A673 (cell line): ENCODE results near the gene PARP6.

Experiments
- EZH2 ChIP-seq: fragments of 200-600 bp; sonication (generic); IDR thresholded peaks from 2 replicates; pipeline ENCODE4 v1.6.1; 2017; ENCODE audit warnings: borderline replicate concordance, low read depth, mild to moderate bottlenecking, mixed read lengths, antibody characterized with exemption, low read length; ENCODE audit not compliant: poor library complexity, severe bottlenecking
- TF ChIP-seq, protein P1 (sequence below): fragments of 300-800, 200-600 bp; sonication (generic); conservative IDR thresholded peaks from 2 replicates; pipeline ENCODE4 v1.5.1; 2017; ENCODE audit warnings: low read depth, mild to moderate bottlenecking, antibody characterized with exemption, low read length, moderate library complexity, mixed read lengths

DNA sequence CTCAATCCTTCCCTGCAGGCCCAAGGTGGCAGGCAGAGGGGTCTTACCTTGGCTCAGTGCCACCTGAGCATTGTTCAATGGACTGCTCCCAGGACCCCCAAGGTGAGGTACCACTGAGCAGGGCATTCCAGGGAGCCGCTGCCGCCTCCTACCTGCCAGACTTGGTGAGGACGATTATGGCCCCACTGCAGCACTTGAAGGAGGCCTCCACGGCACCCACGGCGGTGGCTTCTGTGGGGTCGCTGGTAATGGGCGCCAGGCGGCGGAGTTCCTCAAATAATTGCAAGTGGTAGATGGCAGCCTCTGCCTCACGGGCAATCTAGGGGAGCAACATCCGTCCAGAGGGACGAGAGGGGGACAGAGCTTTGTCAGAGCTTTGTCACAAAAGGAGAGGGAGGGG lies 70.1 kb downstream of the PARP6 start:
- TF ChIP-seq, protein P1, sequence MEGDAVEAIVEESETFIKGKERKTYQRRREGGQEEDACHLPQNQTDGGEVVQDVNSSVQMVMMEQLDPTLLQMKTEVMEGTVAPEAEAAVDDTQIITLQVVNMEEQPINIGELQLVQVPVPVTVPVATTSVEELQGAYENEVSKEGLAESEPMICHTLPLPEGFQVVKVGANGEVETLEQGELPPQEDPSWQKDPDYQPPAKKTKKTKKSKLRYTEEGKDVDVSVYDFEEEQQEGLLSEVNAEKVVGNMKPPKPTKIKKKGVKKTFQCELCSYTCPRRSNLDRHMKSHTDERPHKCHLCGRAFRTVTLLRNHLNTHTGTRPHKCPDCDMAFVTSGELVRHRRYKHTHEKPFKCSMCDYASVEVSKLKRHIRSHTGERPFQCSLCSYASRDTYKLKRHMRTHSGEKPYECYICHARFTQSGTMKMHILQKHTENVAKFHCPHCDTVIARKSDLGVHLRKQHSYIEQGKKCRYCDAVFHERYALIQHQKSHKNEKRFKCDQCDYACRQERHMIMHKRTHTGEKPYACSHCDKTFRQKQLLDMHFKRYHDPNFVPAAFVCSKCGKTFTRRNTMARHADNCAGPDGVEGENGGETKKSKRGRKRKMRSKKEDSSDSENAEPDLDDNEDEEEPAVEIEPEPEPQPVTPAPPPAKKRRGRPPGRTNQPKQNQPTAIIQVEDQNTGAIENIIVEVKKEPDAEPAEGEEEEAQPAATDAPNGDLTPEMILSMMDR, result no peak
- TF ChIP-seq EZH2, result no peak
